GM12878 (cell line): Measurements from ENCODE around the gene FAM229A. TPM values are rescaled to one million over a fixed set of nuclear protein-coding genes. Genes with fewer than 3 reads are reported as not detected.

Source experiments
- ATF2 ChIP-seq: IDR thresholded peaks from 2 replicates; pipeline ENCODE4 v1.6.1; 2012; ENCODE audit warnings: low read length, inconsistent platforms
- BCLAF1 ChIP-seq: fragments of 450-650 bp; IDR thresholded peaks from 2 replicates; pipeline ENCODE4 v1.6.1; 2017; ENCODE audit warnings: antibody characterized with exemption, mild to moderate bottlenecking, moderate library complexity
- CBFB ChIP-seq: IDR thresholded peaks from 2 replicates; pipeline ENCODE4 v1.6.1; 2016; ENCODE audit warnings: antibody characterized with exemption, low read depth
- CHD1 ChIP-seq: IDR thresholded peaks from 2 replicates; pipeline ENCODE4 v1.6.1; 2012; ENCODE audit warnings: low read depth, low read length, improper control_type of control experiment
- CREB1 ChIP-seq: IDR thresholded peaks from 2 replicates; pipeline ENCODE4 v1.6.1; 2012; ENCODE audit warnings: low read depth, mild to moderate bottlenecking, inconsistent platforms
- DPF2 ChIP-seq: fragments of 450-650 bp; IDR thresholded peaks from 2 replicates; pipeline ENCODE4 v1.6.1; 2017; ENCODE audit warnings: mild to moderate bottlenecking
- E2F8 ChIP-seq: fragments of 450-650 bp; IDR thresholded peaks from 2 replicates; pipeline ENCODE4 v1.6.1; 2018; ENCODE audit warnings: mild to moderate bottlenecking, low read depth, moderate library complexity; ENCODE audit not compliant: partially characterized antibody
- EED ChIP-seq: sonication (generic); IDR thresholded peaks from 2 replicates; pipeline ENCODE4 v1.6.1; 2016; ENCODE audit warnings: antibody characterized with exemption, low read depth
- ESRRA ChIP-seq: IDR thresholded peaks from 2 replicates; pipeline ENCODE4 v1.6.1; 2012; ENCODE audit warnings: mild to moderate bottlenecking, low read length, improper control_type of control experiment
- HSF1 ChIP-seq: fragments of 150-350 bp; IDR thresholded peaks from 2 replicates; pipeline ENCODE4 v1.6.1; 2014; ENCODE audit warnings: mild to moderate bottlenecking, low read depth, low read length
- LARP7 ChIP-seq: fragments of 450-650 bp; IDR thresholded peaks from 2 replicates; pipeline ENCODE4 v1.6.1; 2017; ENCODE audit warnings: mild to moderate bottlenecking
- MAX ChIP-seq: IDR thresholded peaks from 2 replicates; pipeline ENCODE4 v1.6.1; 2012; ENCODE audit warnings: low read depth, low read length, improper control_type of control experiment
- MXI1 ChIP-seq: fragments of 150-350 bp; IDR thresholded peaks from 2 replicates; pipeline ENCODE4 v1.6.1; 2011; ENCODE audit warnings: low read depth, mild to moderate bottlenecking, inconsistent platforms, low read length, improper control_type of control experiment
- NFYB ChIP-seq: IDR thresholded peaks from 2 replicates; pipeline ENCODE4 v1.6.1; 2011; ENCODE audit warnings: low read depth, mild to moderate bottlenecking, low read length, improper control_type of control experiment, moderate library complexity; ENCODE audit not compliant: insufficient read depth
- NRF1 ChIP-seq: conservative IDR thresholded peaks from 2 replicates; pipeline ENCODE4 v1.6.1; 2011; ENCODE audit warnings: mild to moderate bottlenecking, low read depth, low read length, improper control_type of control experiment
- POLR2AphosphoS5 ChIP-seq: IDR thresholded peaks from 2 replicates; pipeline ENCODE4 v1.6.1; 2011; ENCODE audit warnings: mild to moderate bottlenecking, low read length, inconsistent platforms
- RAD21 ChIP-seq: IDR thresholded peaks from 2 replicates; pipeline ENCODE4 v1.6.1; 2011; ENCODE audit warnings: mild to moderate bottlenecking, low read depth, low read length, moderate library complexity; ENCODE audit not compliant: insufficient read depth
- RAD51 ChIP-seq: fragments of 450-650 bp; IDR thresholded peaks from 2 replicates; pipeline ENCODE4 v1.6.1; 2016; ENCODE audit warnings: moderate library complexity, mild to moderate bottlenecking, inconsistent platforms
- SIX5 ChIP-seq: IDR thresholded peaks from 2 replicates; pipeline ENCODE4 v1.6.1; 2011; ENCODE audit warnings: mild to moderate bottlenecking, low read depth, low read length, moderate library complexity; ENCODE audit not compliant: severe bottlenecking
- SMAD5 ChIP-seq: IDR thresholded peaks from 2 replicates; pipeline ENCODE4 v1.6.1; 2016; ENCODE audit warnings: antibody characterized with exemption, low read depth
- STAT3 ChIP-seq: IDR thresholded peaks from 2 replicates; pipeline ENCODE4 v1.6.1; 2011; ENCODE audit warnings: low read depth, low read length, improper control_type of control experiment
- TARDBP ChIP-seq: IDR thresholded peaks from 2 replicates; pipeline ENCODE4 v1.6.1; 2016; ENCODE audit warnings: borderline replicate concordance
- YBX1 ChIP-seq: fragments of 450-650 bp; IDR thresholded peaks from 2 replicates; pipeline ENCODE4 v1.6.1; 2016; ENCODE audit warnings: antibody characterized with exemption
- ZNF384 ChIP-seq: IDR thresholded peaks from 2 replicates; pipeline ENCODE4 v1.6.1; 2012; ENCODE audit warnings: low read depth, mild to moderate bottlenecking, low read length, improper control_type of control experiment, borderline replicate concordance
- polyA plus RNA-seq, 11 experiments: library from polyadenylated mRNA; depleted of rRNA in 4 of 11; unstranded in 6 of 11; stranded (reverse) in 5 of 11; fragments of >200 nt; fragmentation: Nextera tagmentation in 4 of 11; fragmentation: Illumina TruSeq in 1 of 11; extraction: Ambion mirVana in 4 of 11; extraction: Trizol in 1 of 11; gene quantifications; 1 replicate in 1 of 11; 2 replicates in 10 of 11; pipeline versions ENCODE4 v1.2.1 to v1.2.3, GENCODE V29; 2011 to 2016; ENCODE audit warnings: inconsistent platforms in 2 of 11, missing spikeins in 2 of 11, low read depth in 1 of 11
- total RNA-seq, 4 experiments: library from RNA; depleted of rRNA in 3 of 4; stranded (reverse); fragments of >200 nt in 3 of 4; fragmentation: Illumina TruSeq in 1 of 4; extraction: Trizol in 1 of 4; gene quantifications; 2 replicates each; pipeline versions ENCODE4 v1.2.1 to v1.2.3, GENCODE V29; 2013 to 2021

The FAM229A gene
- total and polyA plus RNA-seq, 10 of the 15 experiments (the other 5 are each of a cell fraction or from before 2014, with no cell fraction given), result 0.02 to 5.3 (median 1.4) TPM; not detected in 1

GRCh38 chr1:32350785-32351398, 11.4 kb downstream of the FAM229A start (continued):
- TF ChIP-seq MAX, result peak; percentile 87
- no peak for TF ChIP-seq RAD51
- no peak for TF ChIP-seq HSF1
- no peak for TF ChIP-seq NFYB
- peak; percentile 11; the same call in 1 of the 2 replicates for TF ChIP-seq CREB1
- TF ChIP-seq POLR2AphosphoS5, result 0 out of 2 replicates have a peak, but pooled peaks have one; percentile 8
- no peak for TF ChIP-seq SMAD5
- no peak for TF ChIP-seq BCLAF1
- no peak for TF ChIP-seq MXI1
- no peak for TF ChIP-seq EED
- no peak for TF ChIP-seq ESRRA
- TF ChIP-seq CHD1, result no peak
- TF ChIP-seq LARP7, result no peak
- no peak for TF ChIP-seq E2F8
- TF ChIP-seq SIX5, result no peak
- no peak for TF ChIP-seq TARDBP
- no peak for TF ChIP-seq DPF2
- TF ChIP-seq ATF2, result no peak
- TF ChIP-seq STAT3, result no peak
- no peak for TF ChIP-seq YBX1
- no peak for TF ChIP-seq NRF1
- no peak for TF ChIP-seq RAD21
- no peak for TF ChIP-seq CBFB
- TF ChIP-seq ZNF384, result no peak
